Suppressor macrophage treated with lipopolysaccharide for 1 hour (primary cell): Measurements from ENCODE around the gene RNF113A.
A peak's percentile ranks its signal among the peaks of the same experiment; 100 is the strongest.
"Not testable (repeated sequence)": the region's sequence is repeated elsewhere in the genome, so short reads cannot be mapped to it uniquely, and the experiment has no call there.

Experiments
- DNase-seq, 3 donors: peaks; one replicate each; pipeline ENCODE4 v3.0.0-alpha.2; 2020 to 2022

RNF113A gene

GRCh38 chrX:119833905-119834304 lies 37.6 kb downstream of the RNF113A start:
- no peak for DNase-seq

- DNase-seq = no peak
Measured at GRCh38 chrX:119828446-119828845, 43.1 kb downstream of the RNF113A start.

- DNase-seq = peak in 1 of 3 donors; percentile 10
Measured at GRCh38 chrX:119826399-119826959, 45.1 kb downstream of the RNF113A start.

- not testable (repeated sequence) for DNase-seq
Measured at GRCh38 chrX:119824221-119824620, 47.3 kb downstream of the RNF113A start.

GRCh38 chrX:119821703-119822102 lies 49.8 kb downstream of the RNF113A start:
- DNase-seq = not testable (repeated sequence)
